RCC 7860 (cell line): ENCODE data around the gene MAD1L1.

ENCODE experiments used
- DNase-seq: peaks from one replicate; pipeline ENCODE4 v3.0.0-alpha.2; 2015; ENCODE audit warnings: low spot score
- FAIRE-seq: peaks from 2 replicates; lab custom pipeline; 2012; peaks lifted over from hg19 to GRCh38; lab: Jason Lieb, UNC

The MAD1L1 gene

DNA sequence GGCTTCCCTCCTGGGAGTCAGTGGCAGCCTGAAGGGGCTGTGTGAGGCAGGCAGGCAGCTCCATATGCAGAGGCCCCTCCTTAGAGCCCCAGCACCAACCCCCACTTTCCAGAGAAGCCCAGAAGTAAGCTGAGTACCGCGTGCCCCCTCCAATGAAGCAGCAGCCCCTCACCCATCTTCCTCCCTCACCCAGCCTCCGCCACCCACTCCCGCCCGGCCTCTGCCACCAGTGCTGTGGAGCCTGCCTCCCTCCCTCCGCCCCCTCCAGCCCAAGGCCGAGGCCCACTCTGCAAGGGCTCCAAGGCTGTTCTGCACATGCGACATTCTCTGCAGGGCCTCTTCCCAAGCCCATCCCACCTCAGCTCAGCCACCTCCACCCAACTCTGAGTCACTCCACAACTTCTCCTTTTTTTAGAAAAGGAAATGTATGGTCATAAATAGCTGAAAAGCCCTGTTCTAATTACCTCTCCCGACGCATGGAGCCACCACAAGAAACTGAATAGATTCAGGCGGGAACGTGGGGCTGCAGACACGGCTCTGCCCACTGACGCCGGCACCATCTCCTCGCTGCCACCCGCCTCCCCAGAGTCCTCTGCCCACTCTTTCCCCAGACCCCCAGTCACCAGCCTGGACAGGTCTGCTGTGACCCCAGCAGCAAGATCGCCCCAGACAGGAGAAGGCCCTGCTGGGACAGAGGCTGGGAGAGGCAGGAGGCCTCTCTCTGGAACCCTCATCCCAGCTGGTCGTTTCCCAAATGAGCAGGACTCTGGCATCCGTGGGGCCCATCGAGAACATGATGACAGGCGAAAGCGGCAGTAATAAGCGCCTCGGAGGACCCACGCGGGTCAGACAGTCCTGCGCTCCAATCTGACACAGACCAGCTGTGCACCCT lies 213.9 kb downstream of the MAD1L1 start:
- FAIRE-seq (no peak), DNase-seq (no peak)

DNA sequence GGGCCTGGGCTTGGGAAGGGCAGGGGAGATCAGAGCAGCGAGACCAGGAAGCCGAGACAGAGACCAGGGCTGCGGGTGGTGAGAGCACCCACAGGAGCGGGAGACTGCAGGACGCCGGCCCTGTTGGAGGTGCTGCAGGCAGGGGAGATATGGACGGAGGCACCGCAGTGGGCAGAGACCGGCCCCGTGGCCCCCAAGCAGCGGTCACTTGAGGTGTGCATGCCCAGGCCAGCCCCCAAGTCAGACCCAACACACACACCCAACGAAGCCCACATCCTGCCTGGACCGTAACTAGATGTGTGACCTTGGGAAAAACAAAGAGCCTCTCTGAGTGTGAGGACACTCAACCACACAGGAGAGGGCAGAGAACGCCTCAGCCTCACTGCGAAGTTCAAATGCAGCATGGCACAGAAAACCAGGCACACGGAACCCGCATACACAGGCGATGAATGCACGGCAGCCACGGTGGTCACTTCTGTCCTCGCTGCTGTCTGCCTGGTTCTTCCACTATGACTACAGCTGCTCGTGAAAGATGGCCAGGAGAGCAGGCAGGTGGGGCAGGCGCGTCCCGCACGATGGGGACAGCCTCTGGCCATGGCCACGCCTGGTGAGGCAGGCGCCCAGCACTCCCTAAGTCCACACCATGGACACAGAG lies 214.7 kb downstream of the MAD1L1 start:
- DNase-seq (no peak), FAIRE-seq (no peak)

DNA sequence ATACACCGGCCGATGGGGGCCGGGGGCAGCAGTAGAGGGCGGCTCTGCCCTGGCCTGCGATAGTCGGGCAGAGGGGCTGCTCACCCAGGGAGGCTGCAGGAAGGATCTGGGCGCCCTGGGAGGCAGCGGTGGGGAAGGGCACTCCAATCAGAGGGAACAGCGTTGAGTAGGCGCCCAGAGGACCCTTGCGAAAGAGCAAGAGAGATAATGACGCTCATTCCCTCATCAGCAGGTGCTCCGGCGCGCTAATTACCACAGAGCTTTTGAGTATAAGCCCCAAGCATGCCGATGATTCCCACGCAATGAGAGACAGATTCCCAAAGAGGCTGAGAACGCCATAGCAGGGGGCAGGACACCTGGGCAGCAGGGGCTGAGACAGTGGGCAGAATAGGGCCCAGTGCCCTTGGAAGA lies 215.3 kb downstream of the MAD1L1 start:
- DNase-seq, result no peak
- no peak for FAIRE-seq

DNA sequence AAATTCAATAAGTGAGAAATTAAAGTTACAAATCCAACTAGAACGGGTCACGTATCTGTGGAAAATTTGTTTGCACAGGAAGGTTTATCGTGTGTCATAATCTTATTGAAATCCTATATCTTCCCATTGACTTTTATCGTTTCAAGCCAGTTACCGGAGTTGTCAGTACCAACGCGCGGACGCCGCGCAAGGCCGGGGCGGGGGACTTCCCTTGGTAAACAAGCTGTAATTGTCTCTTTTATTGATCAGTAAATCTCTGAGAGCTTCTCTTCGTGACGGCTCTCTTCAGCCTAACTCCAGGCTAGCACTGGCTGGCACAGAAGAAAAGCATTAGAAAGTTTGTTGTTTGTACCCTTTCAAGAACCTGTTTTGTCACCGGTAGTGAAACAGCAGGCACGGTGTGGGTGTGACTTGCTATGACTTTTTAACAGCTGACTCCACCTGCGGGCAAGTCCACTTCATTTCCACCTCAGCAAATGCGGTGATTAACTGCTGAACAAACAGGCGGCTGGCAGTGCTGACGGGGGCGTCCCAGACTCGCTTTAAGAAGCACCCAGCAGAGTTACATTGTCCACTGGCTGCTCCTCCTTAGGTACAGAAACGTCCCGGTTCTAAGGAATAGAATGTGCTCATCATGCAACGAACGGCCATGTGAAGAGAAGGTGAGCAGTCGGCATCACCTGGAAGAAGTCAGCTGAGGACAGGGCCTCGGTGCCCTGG lies 215.8 kb downstream of the MAD1L1 start:
- DNase-seq (no peak), FAIRE-seq (no peak)

DNA sequence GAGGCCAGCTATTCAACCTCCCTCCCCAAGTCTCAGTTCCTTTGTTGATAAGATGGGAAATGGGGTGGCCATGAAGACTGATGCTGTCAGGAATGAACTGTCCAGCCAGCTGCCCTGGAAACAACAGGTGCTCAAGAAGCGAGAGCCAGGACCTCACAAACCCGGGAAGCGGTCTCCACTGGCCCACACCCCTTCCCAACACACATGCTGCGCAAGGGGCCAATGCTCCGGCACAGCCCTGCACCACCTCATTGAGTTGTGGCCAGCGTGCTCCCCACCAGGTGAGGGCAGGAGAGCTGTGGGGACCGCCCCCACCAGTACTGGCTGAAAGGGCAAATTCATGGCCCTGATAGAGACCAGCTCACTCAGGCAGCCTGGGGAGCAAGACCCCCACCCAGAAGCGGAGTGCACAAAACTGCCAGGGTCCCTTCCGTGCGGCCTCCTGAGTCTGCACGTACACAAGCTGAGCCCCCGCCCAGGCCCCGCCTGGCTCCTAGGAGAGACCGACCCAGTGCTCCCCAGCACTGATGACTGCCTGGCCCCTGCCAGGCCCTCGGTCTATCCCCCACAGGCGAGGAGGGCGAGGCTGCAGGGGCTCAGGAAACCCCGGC lies 216.6 kb downstream of the MAD1L1 start:
- FAIRE-seq (no peak), DNase-seq (no peak)

DNA sequence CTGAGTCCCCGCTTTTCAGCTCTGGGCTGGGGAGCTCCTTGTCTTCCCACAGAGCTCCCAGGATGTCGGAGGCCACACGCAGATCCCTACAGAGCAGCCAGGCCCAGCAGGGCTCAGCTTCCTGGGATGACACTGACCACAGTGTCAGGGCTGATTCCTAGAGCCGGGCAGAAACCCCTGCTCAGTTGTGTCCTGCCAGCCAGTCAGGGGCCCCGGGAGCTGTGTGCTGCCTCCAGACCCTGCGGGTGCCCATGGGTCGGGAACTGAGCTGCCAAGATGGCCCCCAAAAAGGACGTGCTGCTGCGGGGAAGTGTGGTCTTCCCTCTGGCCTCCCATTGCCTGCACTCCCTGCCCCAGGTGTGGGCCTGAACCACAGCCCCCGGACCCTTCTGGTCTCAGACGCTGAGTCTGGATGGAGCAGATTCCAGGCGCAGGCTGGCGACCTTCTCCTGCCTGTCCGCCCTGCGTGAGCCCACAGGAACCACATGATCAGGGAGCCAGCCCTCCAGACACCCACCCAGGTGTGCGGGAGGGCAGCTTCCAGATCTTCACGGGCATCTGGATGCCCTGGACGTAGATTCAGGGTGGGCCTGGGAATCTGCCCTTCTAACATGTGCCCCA lies 217.4 kb downstream of the MAD1L1 start:
- no peak for DNase-seq
- no peak for FAIRE-seq

DNA sequence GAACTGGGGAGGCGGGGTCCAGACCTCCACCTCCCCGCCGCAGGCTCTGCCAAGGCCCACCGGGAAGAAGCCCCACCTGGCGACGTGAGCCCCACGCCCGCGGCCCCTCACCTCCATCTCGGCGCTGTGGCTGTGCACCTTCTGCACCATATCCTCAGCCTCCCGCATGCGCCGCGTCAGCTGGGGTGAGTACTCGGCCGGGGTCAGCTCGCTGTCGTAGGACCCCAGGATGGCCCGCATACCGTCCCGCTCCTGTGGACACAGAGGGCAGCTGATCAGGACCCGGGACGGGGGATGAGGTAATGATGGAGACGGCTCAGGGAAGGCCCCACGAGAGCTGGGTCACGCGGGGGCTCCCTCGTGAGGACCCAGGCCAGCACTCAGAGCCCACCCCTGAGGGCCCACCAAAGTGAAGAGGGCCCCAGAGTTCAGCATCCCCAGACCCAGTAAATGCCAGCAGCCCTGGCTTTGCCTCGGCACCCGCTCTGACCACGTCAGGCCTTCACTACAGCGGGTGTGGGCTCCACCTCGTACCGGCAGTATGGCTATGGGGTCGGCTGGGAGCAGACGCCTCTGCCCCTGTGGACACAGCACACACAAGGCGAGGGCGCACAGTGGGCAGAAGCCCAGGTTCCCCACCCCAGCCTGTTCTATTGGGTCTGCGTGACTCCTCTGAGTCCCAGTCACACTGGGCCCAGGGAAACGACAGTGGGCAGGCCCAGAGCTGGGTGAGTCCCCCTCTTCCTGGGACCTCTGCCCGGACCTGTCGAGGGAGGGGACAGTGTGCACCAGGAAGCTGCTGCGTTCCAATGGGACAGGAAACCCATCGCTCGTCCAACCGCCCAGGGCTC lies 218.1 kb downstream of the MAD1L1 start:
- no peak for FAIRE-seq
- DNase-seq, result no peak

DNA sequence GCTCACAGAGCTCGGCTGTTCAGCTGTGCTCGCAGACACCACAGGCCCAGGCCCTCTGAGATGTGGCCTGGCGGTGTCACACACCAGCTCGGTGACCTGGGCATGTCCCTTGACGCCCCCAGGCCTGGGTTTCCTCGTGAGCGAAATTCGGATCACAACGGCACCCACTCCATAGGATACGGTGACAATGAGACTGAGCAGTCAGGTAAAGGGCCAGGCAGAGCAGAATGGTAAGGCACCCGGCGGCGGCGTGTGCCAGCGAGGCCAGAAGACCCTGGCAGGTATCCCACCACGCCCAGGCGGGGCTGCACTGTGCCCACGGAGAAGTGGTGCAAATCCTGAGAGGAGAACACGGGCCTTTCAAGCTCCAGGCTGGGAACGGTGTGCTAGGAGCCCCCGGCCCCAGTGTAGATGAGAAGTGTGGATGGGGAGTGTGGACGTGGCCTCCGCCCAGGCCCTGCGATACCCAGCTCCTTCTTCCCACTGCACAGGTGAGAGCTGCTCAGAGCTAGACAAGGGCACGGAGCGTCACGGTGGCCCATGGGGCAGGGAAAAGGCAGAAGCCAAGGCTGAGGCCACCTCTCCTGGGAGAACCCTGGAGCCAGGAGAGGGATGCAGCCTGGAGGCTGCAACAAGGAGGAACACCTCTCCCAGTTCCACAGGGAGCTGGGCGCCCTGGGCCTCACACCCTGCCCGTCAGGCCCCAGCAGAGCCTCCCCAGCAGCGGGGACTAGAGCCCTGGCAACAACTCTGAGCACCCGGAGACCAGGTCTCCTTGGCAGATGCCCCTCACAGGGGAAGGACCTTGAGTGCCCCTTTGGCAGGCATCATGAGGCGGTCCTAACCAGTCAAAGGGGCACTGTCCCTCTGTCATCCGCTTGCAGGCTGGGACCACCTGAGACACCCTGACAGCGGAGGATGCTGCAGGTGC lies 219.1 kb downstream of the MAD1L1 start:
- FAIRE-seq, result no peak
- no peak for DNase-seq

DNA sequence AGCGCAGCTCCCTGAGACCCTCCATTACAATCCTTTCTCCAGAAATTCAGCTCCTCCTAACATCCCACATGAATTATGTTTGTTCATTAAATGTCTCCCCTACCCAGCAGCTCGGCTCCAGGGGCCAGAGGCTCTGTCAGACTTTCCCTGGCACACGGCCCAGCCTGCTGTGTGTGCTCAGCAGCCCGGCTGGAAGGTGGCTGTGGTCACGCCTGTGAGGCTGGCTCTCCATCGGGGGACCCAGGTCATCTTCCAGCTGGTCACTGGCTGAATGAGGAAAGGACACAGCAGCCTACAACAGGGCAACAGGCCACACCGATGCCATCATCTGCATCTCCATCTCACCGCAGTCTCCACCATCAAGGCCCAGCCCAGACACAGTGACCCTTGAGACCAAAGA lies 219.8 kb downstream of the MAD1L1 start:
- FAIRE-seq, result no peak
- DNase-seq, result no peak

DNA sequence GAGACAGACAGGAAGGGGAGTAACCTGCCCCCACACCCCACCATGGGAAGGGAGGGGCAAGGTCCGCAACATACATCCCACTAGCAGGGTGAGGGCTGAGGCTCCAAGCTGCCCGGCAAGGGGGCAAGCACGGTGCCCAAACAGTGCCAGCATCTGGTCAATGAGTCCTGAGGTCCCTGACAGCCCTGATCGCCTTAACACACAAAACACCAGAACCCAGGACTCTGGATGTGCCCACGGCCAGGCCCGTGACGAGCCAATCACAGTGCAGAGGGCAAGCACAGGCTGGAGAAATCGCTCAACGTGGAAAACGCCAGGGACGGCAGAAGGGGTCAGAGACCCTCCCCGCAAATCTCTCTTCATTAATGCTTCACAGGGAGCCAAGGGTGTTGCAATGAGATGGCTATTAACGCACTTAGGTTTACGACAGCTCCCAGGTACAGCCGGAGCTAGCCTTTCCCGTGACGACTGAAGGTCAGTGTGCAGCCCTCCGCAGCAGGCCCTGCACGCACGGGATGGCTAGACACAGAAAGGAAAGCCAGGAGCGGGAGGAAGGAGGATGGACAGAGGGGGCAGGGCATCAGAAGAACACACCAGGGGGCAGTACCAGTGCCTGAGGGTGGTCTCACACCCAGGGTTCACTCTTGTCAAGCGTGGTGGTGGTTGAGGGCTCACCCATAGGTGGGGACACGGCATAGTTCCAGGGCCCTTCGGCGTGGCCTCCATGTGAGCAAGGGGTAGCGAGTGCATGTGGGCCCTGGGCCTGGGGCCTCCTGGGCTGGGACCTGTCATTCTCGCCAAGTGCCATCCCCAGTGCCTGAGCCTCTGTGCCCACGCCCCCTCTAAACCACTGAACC lies 220.5 kb downstream of the MAD1L1 start:
- DNase-seq (no peak), FAIRE-seq (no peak)

DNA sequence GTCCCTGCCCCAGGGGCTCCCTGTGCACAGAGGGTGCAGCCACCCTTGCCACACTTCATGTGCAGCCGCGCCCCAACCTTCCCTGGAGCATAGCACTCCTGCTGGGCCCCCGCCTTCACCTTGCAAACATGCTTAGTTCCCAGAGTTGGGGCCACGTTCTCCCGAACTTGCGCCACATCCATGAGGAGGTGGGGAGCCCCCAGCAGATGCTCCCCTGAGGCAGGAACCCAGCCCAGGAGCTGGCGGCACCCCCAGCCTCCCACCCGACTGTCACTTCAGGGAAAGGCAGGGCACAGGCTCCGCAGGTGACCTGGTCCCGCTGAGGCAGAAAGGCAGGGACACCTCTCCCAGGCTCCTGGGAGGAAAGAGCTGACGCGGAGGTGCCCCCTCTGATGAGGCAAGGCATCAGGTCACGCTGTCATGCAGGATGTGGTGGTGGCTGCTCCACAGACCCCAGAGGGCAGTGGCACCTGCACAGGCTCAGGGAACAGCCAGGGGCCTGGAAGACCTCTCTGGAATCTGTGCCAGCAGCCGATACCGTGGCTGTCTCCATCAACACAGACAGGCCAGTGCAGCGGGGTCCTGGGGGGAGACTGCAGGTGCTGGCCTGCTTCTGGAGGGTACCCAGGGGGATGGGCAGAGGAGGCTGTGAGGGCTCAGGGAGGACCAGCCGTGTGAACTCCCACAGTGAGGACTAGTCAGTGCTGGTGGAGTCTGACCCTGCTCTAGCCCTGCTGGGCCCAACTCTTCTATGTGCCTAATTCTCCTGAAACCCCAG lies 221.3 kb downstream of the MAD1L1 start:
- DNase-seq (no peak), FAIRE-seq (no peak)

DNA sequence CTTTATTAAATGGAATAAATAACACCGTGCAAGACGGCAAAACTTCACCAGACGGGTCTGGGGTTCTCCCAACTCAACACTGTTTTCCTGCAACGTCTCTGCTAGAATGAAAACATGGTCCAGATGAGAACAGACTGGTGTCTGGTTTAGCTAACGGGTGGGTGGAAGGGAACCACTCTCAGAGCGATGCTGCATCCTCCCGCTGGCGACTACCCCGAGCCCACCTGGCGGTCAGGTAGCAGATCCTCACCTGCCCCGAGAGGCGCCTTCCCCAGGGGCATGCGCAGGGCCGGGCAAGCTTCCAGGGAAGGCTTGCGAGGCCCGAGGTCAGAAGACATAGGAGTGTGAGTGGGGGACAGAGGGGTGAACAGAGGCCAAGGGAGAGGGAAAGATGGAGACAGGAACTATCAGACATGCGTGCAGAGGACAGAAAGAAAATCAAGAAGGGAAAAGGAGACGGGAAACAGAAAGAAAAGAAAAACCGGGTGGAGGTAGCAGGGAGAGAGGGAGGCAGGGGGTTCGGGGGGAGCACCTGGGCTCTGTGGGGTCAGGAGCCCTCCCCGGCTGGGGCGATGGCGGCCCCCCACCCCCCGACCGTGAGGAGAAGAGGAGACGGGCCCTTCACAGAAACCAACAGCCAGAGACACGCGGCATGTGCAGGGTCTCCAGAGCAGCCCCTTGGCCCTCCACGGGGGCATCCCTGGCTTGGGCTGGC lies 222.0 kb downstream of the MAD1L1 start:
- FAIRE-seq (no peak), DNase-seq (no peak)

DNA sequence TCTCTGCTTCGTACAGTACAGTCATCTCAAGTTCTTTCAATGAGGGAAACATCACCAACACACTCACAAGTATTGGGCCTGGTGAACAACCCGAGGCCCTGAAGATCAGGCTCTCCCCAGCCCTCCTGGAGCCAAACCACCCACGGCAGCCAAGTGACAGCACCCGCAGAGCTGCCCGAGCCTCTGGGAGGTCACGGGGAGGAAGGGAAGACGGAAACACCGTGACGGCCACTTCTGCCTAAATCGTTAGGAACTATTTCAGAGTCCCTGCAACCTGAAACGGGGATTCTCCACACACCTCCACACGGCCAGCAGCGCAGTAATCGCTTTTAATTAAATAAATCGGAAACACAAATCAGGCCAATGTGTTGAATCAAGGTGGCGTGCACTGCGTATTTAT lies 222.6 kb downstream of the MAD1L1 start:
- DNase-seq (no peak), FAIRE-seq (no peak)

DNA sequence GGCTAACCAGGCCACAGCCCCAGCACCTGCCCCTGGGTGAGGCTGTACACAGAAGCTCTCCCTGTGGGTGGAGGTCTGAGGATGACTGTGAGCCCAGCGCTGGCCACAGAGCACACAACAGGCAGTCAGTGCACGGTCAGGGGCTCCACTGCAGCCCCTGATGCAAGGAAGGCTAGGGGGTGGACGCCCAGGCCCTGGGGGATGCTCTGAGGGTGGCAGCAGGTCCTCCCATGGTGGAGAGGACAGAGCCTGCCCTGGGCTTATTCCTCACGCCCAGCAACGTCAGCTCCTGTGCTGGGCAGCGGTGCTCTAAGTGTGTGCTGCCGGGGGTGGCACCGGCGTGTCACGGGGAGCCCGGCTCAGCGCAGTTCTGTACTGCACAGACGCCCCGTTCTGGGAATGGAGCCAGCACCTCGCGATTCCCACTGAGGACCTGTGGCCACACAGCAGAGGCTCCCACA lies 223.2 kb downstream of the MAD1L1 start:
- no peak for FAIRE-seq

DNA sequence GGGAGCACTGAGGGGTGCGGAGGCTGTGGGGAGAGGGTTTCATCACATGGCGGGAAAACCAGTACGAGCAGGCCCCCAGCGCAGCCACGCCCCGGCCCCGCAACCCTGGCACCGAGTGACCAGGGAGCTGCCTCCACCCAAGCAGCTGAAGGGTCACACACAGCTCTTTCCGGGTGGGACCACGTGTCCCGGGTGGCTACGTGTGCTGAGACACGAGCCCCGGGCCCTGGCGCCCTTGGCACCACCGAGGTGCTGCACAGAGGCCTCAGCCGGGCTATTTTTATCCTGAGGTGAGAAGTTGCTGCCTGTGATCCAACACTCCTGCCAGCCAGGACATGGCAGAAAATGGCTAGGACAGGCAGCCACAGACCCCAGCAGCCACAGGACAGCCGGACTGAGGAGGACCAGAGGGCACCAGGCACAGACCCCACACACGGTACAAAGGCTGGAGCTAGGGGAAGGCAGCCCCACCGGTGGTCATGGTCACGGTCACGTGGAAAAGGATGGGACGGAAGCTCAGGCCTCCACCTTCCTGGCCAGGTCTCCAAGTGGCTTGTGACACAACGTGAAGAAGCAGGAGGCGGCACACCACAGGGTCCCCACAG lies 223.7 kb downstream of the MAD1L1 start:
- FAIRE-seq (no peak), DNase-seq (no peak)

More for the DNA sequence above, 223.2 kb downstream of the MAD1L1 start:
- no peak for DNase-seq
